ENCODE results near the gene SERINC5.

Gene SERINC5

DNA sequence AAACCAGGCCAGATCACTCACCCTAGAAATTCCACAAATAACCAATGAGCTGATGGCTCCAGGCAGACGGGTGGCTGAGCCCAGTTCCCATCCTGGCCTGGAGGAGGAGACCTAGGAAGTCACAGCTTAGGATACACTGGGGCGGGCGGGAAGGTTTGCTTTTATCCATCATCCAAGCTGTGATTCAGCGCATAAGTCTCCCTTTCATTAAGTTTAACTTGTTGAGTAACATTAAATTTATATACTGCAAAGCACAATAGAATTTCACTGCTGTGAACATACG is 165.0 kb downstream of the SERINC5 start:
- DNase-seq: no peak

DNA sequence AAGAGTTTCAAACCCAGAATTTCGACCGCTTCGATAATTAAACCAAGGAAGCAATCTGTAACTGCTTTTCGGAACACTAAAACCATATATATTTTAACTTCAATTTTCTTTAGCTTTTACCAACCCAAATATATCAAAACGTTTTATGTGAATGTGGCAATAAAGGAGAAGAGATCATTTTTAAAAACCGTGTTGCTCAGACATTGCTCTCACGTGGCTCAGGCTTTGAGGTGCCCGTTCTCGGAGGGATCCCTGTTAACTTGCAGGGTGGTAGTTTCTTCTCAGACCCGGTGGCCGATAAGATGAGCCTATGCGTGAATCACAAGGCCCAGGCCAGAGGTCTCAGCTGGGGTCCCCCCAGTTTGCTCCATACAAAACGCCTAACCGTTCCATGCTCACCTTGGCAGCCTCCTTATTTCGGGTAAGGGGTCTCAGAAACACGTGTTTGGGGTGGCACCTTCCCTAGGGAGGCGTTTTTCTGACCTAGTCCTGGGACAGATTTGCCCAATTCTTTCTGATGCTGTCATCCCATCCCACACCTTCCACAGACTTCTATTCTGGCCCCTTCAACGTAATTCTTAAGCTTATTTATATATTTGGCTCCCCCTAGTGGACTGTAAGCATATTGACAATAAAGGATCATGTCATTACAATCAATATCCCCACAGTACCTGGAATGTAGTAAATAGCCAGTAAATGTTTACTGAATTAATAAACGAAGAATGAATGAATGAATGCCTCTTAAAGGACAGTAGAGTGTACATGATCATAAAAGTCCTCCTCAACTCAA is 172.6 kb downstream of the SERINC5 start:
- peak; percentile 59 for DNase-seq

DNA sequence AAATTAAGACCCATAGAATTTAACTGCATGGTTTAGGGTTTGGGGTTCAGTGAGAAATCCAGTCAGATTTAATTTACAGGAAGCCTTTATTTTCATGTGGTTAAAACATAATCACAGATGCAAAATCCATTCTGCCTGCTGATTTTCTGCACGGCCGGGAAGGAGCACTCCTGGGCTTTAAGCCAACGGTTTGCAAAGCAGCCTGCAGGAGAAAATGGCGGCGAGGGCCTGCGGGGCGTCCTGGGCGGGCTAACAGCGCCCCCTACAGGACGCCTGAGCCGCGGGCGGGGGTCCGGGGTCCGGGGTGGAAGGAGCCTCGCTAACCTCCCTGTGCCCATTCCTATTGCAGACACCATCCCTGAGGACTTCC is 173.1 kb downstream of the SERINC5 start:
- peak; percentile 51 for DNase-seq

DNA sequence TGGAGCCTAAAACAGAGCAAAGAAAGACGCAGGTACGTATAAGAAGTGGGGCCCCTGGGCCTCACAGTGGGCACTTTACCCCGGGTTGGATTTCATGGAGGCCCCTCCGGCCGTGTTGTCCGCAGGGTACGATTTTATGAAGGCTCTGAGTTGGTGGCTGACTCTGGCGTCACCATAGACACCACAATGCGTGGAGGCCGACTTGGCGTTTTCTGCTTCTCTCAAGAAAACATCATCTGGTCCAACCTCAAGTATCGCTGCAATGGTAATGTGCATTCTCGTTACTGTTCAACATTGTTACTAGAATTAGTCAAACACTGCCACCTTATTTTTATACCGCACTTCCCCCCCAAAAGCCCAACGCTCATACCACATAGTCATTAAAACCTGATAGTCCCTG is 173.6 kb downstream of the SERINC5 start:
- DNase-seq: no peak

DNA sequence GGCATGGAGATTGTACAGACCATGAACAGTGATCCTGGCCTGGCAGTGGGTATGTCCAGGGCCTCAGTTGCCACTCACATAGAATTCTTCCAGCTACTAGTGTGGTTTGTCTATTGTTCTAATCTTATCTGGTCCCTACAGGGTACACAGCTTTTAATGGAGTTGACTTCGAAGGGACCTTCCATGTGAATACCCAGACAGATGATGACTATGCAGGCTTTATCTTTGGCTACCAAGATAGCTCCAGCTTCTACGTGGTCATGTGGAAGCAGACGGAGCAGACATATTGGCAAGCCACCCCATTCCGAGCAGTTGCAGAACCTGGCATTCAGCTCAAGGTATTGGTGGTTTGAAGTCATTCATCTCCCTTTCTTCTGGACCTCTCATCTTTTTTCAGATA is 176.9 kb downstream of the SERINC5 start:
- no peak for DNase-seq

DNA sequence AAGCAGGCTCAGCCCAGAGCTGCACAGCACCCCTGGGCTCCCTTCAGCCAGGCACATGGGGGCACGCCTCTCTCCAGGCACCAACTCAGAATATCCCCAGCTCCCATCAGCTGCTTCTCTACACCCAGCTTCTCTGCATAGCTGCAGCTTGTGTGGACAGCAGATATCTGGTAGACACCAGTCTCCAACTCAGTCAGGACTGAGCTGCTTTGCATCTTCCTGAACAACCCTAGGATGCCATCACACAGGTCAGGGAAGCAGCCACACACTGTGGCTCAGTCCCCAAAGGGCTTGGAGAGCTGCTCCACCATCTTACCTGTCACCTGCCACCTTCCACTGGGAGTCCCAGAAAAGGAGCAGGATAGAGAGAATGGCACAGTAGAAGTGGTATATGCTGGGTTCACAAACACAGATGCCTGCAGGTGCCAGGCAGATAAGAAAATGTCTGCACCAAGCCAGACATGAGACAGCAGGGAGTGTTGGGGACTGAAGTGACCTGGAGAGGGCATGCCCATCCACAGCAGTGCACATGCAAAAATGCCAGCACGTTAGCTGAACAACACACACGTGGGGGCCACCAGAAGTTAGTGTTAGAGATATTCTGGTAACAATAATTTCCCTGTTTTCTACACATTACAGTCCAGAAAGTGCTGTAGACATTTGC is 178.7 kb downstream of the SERINC5 start:
- DNase-seq: no peak

DNA sequence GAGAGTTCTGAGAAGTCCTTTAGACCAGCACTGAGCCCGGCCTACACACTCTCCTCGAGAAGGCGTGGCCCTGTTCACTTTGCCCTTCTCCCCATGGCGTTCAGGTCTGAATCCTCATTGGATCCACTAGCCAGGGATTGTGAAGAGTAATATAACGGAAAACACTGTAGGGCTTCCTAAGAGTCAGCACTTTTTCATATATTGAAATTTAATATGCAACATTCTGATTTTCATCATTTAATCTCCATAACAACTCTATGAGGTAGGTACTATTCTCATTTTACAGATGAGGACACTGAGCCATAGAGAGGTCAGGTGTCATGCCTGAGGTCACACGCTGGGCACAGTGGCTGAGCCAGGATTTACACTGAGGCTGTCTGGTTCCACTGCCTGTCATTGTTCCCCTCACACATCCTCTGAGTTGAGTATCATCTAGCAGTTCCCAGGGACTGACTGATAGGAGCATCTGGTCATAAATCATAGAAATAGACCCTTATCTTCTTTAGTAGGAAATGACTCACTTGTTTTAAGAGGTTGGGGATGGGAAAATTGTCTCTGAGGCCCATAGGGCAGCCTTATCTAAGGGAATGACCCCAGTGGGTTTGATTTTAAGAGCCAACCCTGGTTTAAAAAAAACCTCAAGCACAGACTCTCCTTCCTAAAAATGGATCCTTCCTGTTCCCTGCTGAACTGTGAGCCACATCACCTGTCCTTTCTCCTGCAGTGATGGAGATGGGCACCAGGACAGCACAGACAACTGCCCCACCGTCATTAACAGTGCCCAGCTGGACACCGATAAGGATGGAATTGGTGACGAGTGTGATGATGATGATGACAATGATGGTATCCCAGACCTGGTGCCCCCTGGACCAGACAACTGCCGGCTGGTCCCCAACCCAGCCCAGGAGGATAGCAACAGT is 179.5 kb downstream of the SERINC5 start:
- no peak for DNase-seq

DNA sequence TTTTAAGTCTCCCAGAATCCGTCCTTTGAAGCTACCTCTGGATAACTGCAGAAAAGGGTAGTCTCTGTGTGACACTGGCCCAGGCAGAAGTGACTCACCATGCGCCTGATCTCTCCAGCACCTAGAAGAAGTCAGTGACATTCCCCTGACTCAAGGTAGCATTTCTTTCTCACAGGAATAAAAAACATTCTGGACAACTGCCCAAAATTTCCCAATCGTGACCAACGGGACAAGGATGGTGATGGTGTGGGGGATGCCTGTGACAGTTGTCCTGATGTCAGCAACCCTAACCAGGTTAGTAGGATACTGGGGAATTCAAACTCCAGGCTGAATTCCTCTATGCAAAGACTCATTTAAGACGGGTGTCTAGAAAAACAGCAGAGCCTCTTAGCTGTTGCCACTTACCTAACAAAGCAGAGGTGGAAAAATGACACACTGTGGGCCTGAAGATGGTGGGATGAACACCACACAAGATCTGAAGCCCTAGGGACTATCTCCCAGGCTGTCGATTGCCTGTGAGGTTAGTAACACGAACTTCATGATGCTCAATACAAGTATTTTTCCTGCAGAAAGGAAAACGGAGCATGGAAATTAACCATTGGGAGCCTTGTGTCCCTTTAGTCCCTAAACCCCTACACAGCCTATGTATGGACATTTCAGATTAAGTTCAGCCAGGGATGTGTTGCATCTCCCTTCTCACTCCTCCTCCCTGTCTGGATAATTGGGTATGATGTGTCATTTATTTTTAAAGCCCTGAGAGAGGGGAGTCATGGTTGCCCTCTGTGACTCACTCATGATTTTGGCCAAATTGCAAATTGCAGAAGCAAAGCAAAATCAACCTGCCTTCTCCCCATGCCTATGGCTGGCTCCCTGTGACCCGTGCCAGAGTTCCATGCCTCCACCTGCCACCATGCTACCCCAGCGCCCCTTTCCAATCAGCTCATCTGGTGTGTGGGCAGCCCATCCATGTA is 183.5 kb downstream of the SERINC5 start:
- DNase-seq: no peak

DNA sequence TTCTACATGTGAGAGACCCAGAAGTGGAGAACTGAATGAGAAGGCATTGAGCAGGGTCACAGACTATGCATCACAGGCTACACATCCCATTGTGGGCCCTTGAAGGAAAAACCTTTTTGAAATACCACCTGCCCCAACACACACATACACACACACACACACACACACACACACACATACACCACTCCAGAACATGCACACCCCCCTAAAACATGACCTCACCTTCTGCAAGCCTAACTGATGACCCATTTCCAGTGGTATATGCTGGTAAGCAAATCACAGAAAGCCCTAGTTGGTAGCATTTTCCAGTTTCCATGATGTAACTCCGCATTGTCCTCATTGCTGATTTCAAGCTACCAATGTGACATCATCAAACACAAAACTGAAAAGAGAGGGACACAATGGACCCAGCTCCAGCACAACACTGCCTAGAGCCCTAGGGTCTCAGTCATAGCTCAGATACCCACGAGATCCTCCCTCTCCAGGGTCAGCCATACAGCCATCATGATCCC is 184.3 kb downstream of the SERINC5 start:
- DNase-seq: no peak

DNA sequence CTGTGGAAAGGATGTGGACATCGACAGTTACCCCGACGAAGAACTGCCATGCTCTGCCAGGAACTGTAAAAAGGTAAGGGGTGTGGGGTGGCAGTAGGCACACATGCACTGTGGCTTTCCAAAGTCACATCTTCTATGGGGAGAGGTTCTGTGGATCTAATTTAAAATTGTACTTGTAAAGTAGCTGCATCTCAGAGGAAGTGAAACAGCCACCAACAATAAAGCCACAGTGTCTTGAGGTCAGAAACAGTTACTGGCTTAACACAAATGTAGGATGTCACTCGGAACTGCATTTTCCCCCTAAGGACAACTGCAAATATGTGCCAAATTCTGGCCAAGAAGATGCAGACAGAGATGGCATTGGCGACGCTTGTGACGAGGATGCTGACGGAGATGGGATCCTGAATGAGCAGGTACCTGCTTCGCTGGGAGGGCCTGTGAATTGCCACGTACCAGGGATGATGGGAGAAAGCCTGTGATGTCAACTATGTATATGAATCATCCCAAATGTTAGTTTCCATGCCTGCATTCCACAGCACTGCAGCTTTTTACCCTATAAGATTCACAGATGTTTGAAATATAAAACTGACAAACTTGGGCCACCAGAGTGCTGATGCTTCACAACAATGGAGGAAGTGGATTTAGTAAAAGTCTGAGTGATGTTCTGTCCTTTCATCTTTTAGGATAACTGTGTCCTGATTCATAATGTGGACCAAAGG is 185.4 kb downstream of the SERINC5 start:
- no peak for DNase-seq

DNA sequence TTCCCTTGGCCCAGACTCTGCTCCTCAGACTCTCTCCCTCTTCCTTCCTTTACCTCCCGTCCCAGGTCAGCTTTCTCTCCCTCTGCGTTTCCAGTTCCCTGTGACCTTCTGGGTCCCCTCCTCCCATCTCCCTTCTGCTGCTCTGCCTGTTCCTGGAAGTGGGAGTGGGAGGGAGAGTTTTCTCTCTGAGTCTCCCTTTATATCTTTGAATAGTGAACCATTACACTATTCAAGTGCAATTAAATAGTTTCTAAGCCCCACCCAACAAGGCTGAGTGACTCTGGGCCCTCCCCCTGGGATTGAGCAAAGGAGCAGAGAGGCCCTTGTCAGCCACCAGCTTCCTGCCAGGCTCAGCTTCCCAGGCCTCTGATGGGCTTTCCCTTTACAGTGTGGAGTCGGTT is 185.9 kb downstream of the SERINC5 start:
- DNase-seq: no peak

DNA sequence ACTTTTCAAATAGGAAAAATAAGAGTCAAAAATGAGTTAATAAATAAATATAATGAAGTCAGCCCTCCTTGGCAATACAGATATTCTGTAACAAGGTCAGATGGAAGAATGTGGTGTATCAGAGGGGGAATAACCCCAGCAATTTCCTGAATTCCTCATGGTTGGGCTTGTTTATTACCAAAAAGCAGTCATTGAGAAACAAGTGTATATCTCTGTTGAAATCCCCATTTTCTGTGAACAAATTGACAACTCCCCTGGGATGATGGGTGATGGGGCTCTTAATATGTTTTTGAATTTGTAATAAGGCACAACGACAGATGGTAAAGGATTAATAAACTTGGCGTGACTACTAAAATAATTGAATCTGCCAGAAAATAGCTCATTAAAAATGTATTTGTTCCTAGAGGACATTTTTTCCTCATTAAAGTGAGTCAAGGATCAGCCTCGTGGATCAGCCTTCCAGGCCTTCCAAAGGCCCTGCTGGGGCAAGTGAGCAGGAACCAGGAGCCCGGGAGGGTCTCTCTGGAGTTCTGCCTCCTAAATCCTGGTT is 186.5 kb downstream of the SERINC5 start:
- DNase-seq: no peak

DNA sequence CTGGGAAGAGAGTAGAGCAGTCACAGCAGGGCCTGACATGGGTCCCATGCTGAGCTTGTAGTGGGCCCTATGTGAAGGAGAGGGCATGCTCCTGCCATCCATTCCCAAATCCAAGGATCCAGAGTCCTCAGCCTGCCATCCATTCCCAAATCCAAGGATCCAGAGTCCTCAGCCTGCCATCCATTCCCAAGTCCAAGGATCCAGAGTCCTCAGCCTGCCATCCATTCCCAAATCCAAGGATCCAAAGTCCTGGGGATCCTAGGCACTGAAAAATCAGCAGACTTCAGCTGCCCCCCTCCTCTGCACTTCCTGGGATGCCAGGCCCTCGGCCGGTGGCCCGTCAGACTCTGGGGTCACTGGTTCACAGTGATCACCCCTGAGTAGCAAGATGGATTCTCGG is 187.1 kb downstream of the SERINC5 start:
- no peak for DNase-seq

DNA sequence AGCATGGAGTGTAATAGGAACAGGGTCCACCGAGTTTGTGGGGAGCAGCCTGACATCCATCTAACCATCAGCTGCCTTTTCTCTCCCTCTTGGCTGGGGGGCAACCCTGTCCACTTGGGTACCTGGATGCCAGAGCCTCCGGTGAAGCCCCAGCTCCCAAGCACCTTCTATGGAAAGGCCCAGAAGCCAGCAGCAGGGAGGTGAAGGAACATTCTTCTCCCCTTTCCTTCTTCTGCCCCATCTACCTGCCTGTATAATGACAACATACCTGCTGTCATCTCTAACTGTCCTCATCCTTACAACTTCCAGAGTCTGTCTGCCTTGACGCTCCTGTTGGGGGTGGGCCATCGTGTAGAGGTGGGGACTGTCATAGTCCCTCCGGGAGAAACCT is 187.6 kb downstream of the SERINC5 start:
- no peak for DNase-seq

DNA sequence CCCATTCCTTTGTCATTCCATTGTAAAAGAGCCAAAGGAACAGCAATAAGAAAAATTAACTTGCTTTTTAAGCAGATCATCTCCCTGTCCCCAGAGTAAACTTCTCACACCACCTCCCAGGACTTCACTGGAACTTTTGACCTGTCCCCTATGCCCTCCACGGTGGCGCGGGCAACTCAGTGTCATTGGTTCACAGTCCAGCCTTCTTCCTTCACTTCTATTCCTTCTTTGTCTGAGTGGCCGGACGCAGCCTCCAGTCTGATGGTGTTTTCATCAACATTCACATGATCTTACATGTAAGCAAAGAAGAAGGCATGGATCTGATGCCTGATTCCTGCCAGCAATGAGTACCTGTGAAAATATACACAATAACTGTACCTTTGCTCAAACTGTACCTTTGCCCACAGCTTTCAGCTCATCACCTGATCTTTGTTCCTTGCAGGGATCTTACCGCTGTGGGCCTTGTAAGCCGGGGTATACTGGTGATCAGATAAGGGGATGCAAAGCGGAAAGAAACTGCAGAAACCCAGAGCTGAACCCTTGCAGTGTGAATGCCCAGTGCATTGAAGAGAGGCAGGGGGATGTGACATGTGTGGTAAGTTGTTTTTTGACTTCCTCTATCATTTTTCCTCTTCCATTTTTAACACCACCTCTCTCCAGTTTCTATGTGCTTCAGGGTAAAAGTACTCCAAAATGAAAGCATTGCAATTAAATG is 188.2 kb downstream of the SERINC5 start:
- DNase-seq: no peak

DNA sequence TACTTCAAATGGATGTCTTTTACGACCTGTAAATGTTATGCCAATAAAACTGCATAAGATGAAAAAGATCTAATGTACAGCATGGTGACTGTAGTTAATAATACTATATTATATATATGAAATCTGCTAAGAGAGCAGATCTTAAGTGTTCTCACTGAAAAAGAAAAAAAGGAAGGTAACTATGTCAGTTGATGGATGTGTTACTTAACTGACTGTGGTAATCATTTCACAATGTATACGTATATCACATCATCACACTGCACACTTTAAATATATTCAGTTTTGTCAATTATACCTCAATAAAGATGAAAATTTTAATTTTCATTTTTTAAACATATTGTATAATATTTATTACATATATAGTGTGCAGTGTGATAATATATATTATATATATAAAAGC is 188.8 kb downstream of the SERINC5 start:
- DNase-seq: no peak

DNA sequence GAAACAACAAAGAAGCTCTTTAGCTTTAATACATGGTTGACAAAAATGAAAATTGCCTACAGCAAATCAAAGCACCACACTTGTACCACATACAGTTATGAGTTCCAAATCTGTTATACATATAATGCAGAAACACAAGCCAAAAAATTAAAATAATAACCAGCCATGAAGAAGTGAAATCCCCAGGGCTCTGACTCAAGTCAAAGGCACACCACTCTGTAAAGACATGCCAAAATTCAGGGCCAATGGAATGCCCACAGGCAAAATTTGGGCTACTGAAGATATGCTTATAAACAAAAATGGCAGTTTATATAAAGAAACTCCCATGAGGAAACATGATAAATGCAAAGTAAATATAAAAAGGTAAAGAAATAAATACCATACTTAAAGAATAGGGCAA is 191.7 kb downstream of the SERINC5 start:
- DNase-seq: no peak
